HG02884 (cell line): Measurements from ENCODE around the gene FAM174C.

Source experiments
- ATAC-seq: cut with Tn5 transposase; IDR thresholded peaks from one replicate; pipeline ENCODE4 v1.9.1; 2021; ENCODE audit warnings: mild to moderate bottlenecking, moderate library complexity; ENCODE audit not compliant: unreplicated experiment

Gene FAM174C

DNA sequence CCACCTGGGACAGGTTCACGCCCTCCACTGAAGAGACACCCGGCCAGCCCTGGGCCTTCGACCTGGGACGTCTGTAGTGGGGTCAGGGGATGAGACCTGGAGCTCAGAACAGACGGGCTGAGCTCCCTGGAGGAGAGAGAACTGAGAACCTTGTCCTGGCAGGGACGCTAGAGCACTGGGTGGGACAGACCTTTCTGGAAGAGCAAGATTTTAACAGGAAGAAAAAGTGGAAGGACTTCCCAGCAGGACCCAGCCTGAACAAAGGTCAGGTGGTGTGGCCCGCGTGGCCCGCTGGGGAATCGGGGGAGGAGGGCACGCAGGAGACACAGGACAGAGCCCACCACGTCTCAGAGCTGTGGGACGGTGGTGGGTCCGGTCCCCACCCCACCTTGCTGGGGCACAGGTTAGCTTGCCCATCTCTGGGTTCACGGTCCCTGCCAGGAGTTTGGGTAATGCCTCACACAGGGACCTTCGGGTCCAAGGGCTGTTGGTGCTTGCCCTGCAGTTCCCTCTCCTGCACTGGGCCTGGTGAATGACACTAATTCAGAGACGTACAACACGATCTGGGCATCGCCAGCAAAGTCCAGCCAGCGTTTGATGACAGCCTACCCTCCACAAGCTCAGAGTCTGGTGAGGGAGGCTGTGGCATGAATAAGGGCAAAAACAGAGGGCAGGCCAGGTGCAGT is 9.1 kb downstream of the FAM174C start:
- no peak for ATAC-seq

DNA sequence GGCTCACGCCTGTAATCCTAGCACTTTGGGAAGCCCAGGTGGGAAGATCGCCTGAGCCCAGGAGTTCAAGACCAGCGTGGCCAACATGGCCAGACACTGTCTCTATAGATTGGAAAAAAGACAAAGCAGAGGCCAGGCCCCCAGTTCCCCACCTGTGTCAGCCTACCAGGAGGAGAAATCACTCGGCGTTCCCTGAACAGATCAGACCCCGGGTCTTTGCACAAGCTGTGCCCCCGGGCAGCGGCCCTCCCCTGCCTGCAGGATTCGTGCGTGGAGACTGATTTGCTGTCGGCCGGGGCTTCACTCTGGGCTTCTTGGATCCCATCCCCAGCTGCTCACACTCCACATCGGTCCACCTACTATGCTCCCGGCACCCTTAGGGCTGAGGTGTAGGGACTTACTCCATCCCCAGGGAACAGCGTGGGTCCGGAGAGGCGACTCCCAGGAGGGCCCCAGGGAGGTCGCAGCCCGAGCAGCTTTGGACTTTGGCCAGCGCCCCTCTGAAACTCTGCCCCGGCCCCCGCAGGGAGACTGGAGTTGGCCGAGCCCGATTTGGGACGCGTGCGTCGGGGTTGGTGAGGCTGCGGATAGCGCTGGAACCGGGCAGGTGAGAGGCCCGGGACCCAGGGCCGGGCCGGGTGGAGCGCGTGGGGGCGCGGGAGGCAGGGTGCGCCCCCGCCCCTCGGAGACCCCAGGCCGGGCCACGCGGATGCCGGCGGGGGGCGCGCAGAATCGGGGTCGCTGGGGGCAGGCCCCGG is 9.8 kb downstream of the FAM174C start:
- ATAC-seq = no peak

DNA sequence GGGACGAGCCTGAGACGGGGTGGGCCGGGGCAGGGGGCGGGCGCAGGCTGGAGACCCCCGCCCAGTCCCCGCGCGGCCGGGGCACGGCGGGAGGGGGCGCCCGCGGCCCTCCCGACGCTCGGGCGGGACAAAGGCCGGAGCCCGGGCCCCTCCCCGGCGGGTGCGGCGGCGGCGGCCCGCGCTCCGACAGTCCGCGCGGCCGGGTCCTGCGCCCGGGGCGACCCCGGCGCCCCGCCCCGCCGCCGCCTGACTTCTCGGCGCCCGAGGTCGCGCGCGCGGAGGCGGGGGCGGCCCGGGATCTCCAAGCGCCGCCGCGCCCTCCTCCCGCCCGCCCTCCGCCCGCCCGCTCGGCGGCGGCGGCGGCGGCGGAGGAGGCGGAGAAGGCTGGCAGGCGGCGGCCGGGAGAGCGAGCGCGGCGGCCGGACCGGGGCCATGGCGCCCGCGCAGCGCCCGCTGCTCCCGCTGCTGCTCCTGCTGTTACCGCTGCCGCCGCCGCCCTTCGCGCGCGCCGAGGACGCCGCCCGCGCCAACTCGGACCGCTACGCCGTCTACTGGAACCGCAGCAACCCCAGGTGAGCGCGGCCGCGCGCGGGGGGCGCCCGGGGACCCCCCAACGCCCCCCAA is 10.5 kb downstream of the FAM174C start, which contains the start of gene EFNA2:
EFNA2 (plus strand) TSS at position 137 of the 624 bp plus-strand sequence; CDS start at position 433, 296 bp downstream.
- no peak for ATAC-seq

DNA sequence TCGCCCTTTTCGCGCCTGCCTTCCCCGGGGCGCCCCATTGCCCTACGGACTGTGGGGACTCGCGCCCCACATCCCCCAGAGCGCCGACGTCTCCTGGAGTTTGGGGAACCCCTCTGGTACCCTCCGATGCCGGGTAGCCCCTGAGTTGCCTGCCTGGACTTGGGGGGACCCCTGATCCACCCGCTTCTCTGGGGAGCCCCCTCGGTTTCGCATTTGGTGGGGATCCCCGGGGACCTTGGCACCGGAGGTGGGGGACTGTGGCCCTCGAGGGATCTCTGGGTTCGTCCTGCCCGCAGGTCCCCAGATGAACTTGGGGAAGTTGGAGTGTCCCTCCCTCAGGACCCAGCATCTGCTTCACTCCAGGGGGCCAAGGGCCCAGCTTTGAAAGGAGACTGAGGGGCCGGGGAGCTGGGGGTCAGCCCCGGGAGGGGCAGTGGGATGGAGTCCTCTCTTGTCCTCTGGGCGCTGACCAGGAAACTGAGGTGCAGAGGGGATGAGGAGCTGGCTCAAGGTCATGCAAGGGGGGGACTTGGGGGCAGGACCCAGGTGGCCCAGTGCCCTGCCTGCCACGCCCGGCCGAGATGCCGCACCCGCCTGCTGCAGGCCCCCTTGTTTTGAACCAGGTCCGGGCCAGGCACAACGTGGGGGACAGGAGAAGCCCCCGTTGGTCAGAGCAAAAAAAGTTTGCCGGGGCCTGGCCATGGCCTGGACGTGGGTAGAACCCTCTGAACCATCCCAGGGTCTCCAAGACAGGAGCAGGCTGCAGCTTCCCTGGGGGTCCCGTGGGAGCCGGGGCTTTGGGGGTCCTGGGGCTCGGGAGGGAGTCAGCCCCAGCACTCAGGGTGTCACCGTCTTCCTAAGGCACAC is 11.4 kb downstream of the FAM174C start:
- no peak for ATAC-seq

DNA sequence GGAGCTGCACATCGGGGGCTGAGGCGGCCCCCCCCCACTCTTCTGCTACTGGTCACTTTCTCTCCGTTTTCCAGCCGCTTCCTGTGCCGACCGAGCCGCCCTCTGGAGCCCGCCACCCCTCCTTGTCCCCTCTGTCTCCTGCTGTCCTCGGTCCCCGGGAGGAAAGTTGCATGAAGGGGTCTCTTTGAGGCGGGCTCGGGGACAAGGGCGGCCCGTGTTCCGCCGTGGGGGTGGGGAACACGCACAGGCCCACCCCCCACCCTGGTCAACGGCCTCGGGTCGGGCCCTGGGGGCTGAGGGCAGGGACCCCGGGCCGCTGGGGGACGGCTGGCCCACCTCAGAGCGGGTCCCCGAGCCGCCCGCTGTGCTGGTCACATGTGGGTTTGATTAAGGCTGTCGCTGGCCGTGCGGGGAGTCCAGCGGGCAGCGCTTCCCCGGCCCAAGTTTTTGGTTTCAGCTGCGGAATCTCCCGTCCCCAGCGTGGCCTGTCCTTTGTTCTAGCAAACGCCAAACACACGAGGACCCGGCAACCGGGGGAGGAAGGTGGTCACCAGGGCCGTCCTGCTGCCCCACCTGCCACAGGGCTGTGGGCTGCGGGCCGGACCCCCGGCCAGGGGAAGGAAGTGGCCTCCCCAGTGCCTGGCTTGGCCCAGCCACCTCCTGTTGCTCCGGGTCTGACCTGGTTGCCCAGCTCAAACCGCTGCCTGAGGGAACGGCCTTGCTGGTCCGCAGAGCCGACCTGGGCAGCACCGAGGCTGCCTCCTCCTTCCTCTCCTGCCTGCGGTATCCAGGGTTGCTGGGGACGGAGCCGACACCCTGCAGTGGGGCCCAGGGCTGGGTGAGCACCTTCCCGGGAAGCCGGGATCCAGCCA is 12.3 kb downstream of the FAM174C start:
- no peak for ATAC-seq

DNA sequence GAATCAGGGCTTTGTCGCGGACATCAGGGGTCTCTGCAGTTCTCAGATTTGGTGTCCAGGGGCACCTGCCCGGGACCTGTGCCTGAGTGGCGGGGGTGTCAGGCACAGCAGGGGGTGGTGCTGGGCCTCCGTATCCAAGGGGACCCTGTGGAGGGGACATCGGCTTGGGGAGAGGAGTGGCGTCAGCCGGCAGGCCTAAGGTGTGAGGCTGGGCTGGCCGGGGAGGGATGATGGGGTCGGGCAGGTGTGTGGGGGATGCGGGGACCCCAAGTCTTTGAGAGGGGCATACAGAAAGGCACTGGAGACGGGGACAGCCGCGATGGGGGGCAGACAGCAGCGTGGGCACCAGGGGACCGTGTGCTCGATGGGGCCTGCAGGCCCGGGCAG is 12.9 kb downstream of the FAM174C start:
- no peak for ATAC-seq

DNA sequence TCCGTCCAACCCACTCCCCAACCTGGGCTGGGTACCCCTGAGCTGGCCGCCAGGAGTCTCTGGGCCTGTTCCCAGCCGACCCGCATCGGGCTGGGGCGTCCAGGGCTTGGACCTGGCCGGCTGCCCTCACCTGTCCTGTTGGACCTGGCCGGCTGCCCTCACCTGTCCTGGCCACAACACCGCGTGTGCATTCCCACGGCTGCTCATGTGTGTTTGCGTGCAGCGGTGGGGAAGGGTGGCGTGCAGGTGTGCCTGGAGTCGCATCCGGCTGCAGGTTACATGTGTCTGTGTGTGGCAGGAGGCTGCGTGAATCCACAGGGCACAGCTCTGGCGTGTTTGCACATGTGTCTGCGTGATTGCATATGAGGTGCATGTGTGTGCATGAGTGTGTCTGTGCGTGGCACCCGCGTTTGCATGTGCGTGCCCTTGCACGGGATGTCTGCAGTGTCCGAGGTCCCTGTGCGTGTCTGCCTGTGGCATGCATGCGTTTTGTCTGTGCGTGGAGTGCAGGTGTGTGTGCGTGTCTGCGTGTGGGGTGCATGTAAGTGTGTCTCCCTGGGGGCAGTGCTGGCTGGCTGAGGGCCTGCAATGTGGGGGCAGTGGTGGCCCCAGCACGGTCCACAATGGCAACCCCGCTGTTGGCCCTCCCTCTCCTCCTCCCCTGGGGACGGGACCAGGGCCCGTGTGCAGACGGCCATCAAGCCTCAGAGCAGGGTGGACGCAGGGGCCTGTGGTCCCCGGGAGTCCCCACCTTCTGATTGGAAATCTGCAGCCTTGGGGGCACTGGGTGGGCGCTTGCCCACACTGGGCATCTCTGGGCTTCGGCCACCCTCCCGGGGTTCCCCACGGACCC is 13.7 kb downstream of the FAM174C start:
- no peak for ATAC-seq

DNA sequence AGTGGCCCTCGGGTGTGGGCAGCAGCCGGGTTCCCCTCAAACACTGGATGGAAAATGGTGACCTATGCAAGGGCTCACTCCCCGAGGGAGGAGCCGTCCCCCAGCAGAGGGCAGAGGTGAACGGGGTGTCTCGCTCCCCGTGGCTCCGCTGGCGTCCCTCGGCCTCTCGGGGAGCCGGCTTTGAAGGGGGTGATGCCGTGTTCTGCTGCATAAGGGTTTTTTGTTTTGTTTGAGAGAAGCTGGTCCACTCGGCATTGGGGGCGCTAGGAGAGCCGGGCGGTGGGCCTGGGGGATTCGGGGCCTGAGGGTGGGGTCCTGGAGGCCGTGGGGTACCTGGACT is 14.3 kb downstream of the FAM174C start:
- no peak for ATAC-seq

DNA sequence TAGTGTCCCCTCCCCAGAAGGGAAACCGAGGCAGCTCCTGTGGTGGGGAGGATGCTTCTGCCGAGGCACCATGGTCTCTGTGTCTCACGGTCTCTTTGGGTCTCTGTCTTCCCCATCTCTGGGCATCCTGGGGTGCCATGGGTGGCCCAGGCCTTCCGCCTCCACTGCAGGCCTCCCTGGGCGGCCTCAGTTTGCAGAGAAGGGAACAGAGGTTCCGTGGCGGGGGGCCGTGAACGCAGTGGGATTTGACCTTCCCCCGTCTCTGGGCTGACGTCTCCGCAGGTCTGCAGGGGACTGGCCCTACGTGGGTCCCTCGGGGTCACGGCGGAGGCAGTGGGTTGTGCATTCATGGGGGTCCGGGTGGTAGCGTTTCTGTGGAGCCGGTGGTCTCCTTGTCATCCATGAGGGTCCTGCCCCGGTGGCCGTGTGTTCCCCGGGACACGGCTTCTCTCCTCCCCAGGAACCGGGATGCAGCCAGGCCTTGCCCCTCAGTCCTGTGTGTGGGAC is 14.9 kb downstream of the FAM174C start:
- no peak for ATAC-seq

DNA sequence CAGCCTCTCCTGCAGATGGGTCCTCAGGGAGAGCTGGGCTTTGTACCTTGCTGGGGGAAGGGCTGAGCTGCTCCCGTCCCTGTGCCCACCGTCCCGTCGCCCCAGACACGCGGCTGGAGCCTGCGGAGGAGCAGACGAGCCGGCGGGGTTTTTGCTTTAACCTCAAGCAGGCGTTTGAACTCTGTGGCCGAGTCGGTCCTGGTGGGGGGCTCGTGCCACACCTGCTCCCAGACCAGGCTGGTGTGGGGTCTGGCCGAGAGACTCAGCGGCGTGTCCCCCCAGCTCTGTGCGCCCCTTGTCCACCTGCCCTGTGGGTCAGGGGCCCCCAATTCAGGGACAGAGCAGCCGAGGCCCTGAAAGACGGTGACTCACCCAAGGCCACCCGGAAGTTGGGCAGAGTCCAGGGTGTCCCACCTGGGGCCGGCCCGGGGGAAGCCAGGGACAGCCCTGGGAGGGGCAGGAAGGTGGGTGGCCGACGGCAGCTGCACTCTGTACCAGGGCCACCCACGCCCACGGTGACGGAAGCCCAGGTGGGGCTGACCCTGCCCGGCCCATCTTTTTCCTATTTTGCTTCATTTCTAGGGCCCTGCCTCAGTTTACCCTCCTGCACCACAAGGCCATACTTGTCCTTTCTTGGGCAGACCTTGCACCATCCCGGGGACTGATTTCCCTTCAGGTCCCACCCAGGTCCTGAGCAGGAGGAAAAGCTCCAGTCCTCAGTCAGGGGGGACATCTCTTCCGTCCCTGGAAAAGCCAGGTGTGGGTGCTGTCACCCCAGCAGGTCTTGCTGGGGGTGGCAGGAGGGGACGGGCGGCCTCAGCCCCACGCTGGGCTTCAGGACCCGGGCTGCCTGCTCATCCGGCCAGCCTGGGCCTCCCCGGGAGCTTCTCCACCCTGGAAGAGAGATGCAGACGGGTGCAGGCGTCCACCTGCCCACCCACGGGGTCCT is 15.6 kb downstream of the FAM174C start:
- ATAC-seq = no peak

DNA sequence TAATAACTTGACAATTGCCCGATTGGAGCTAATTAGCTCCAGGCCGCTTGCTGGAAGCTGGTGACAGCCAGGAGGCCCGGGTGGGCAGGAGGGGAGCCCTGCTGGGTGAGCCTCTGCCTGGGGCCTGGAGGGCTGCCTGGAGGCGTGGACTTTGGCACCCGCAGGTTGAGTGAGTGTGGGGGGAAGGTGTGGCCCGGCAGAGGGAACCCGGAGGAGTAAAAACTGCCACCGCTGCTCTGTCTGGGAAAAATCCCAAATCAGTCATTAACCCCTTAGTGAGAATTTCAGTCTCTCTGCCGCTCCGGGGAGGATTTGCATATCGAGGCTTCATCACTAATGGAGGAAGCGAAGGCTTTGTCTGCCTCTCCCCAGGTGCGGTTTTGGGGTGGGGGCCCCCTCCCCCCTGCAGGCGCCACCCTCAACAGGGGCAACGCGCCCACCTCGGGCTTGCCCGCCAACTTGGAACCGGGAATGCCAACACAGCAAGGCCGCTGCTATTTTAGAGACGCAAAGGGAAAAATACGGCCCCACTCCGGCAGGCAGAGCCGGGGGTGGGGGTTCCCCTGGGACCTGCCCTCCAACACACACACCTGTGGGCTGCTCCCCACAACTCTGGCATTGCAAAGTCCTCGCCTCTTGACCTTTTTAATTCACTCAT is 16.6 kb downstream of the FAM174C start:
- no peak for ATAC-seq

DNA sequence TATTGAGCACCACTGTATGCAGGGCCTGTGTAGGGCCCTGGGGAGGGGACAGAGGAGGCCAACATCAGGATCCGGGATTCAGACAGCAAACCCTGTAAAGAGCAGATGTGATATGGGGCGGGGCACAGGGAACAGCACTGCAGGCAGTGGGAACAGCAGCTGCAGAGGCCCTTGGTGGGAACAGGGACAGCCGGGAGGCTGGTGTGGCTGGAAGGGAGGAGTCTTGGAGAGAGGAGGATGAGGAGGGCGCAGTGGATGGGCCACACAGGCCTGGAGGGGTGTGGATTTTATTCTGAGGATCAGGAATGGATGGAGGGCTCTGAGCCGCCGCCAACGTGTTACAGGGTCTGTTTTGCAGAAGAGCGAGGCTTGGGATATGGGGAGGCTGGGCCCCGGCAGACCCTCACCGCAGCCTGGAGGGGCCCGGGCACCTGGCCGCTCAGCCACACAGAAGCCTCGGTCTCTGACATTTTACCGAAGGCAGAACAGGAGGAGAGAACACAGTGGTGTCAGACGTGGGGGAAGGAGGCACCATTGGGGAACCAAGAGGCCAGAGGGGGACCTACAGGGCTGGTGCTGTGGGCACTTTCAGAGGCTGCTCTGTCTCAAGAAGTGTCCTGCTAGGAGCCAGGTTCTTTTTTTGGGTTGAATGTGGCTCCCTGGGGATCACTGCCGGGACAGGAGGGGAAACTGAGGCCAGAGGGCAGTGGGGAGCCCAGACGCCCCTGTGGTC is 17.3 kb downstream of the FAM174C start:
- no peak for ATAC-seq

DNA sequence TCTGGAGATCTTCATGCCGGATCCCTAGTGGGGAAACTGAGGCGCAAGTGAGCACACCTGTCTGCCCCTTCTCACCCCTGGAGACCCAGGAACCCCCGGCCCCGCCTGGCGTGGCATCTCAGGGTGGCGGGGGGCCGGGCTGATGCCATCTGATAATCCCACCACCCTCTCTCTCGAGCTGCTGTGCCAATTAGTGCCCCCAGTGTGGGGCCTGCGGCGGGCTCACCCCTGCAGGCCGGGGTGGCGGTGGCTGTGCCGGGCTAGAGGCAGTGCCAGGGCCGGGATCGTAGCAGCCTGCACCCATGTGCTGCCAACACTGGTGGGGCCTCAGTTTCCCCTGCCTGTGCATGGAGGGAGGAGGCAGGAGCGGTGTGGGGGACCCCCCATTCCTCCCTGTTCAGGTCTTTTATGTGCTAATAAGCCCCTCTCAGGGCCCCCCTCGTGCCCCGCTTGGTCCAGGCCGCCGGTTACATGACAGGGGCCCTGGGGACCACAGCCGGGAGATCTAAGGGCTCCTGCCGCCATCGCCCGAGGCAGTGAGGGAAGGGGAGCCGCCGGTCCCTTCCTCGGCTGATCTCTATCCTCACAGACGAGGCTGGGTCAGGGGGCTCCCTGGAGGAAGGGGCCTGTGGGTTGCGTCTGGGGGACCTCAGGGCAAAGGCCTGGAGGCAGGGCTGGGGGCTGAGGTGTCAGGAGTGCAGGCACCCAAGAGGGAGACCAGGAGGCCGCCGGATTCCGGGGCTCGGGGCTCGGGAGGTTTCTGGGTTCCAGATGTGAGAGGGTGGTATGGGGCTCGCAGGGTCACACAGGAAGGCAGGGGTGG is 18.7 kb downstream of the FAM174C start:
- no peak for ATAC-seq

DNA sequence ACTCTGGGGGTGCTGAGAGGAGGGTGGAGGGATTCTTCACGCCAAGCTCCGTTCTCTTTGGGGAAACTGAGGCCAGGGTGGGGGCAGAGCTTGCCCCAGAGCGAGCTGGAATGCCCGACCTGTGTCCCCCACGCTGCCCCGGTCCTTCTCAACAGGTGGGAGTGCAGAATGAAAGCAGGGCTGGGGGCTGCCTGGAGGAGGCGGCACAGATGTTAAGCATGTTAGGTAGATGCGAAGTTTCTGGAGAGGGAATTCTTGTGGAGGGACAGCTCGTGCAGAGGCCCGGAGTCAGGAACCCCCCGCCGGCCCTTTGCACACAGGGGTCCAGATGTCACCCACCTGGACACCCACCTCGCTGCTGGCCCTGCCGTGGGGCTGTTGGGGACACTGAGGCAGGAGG is 19.4 kb downstream of the FAM174C start:
- ATAC-seq = no peak

DNA sequence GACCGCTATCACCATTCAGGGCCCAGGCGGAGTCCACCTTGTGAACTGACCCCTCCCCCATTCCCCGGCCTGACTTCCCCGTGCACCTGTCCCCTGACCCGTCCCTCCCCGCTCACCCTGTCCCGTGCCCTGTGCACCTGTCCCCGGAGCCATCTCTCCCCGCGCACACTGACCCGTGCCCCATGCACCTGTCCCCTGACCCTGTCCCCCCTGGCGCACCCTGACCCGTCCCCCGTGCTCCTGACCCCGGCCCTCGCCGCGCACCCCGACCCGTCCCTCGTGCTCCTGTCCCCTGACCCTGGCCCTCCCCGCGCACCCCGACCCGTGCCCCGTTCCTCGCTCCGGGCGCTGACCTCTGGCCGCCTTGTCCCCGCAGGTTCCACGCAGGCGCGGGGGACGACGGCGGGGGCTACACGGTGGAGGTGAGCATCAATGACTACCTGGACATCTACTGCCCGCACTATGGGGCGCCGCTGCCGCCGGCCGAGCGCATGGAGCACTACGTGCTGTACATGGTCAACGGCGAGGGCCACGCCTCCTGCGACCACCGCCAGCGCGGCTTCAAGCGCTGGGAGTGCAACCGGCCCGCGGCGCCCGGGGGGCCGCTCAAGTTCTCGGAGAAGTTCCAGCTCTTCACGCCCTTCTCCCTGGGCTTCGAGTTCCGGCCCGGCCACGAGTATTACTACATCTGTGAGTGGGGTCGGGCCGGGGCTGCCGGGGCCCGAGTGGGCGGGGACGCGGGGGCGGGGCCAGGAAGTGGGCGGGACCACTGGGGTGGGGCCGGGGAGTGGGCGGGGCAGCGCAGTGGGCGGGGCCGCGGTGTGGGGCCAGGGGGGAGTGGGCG is 20.1 kb downstream of the FAM174C start:
- no peak for ATAC-seq
